Activated CD4-positive, alpha-beta T cell treated with anti-CD3 and anti-CD28 coated beads, Interleukin-2, amount 10 ng/mL, durations not matched to agents 7 days and 5 days (primary cell): ENCODE data around the gene RELCH. TPM values are rescaled to one million over a fixed set of nuclear protein-coding genes. Genes with fewer than 3 reads are reported as not detected.

Experiments used
- CTCF ChIA-PET: fragments of 350-600 bp; sonication (Branson Sonifier 250); formaldehyde crosslinking; loops from one replicate; lab custom pipeline; 2021; ENCODE audit warnings: antibody characterized with exemption; lab: Charles Lee
- POLR2A ChIA-PET: fragments of 350-600 bp; sonication (Branson Sonifier 250); formaldehyde crosslinking; loops from one replicate; lab custom pipeline; 2021; ENCODE audit warnings: antibody characterized with exemption; lab: Charles Lee
- DNase-seq: peaks from one replicate; pipeline ENCODE4 v3.0.0-alpha.2; 2020
- H3K27ac Mint-ChIP-seq: one replicate; pipeline ENCODE4 v1.8.0; 2021; ENCODE audit warnings: mild to moderate bottlenecking, moderate library complexity, mixed read lengths
- H3K27me3 Mint-ChIP-seq: one replicate; pipeline ENCODE4 v1.8.0; 2021; ENCODE audit warnings: mixed read lengths
- H3K36me3 Mint-ChIP-seq: one replicate; pipeline ENCODE4 v1.8.0; 2021; ENCODE audit warnings: low read depth, mixed read lengths
- H3K4me1 Mint-ChIP-seq: one replicate; pipeline ENCODE4 v1.8.0; 2021; ENCODE audit warnings: mixed read lengths
- H3K4me3 Mint-ChIP-seq: one replicate; pipeline ENCODE4 v1.8.0; 2021; ENCODE audit warnings: mild to moderate bottlenecking, moderate library complexity, mixed read lengths
- H3K9me3 Mint-ChIP-seq: one replicate; pipeline ENCODE4 v1.8.0; 2021; ENCODE audit warnings: mixed read lengths
- total RNA-seq, 2 experiments: library from RNA; stranded (reverse); gene quantifications; one replicate each; pipeline ENCODE4 v1.2.3, GENCODE V29; 2021

RELCH gene
- total RNA-seq, 2 experiments from 2014 or later = 41.7 to 46.3 TPM

GRCh38 chr18:62245177-62245576, 58.1 kb downstream of the RELCH start:
- DNase-seq = no peak
- H3K4me3 Mint-ChIP-seq = no peak overlapping the region
- H3K4me1 Mint-ChIP-seq = no peaks in the 10 kb centered on the region
- no peaks in the 10 kb centered on the region for H3K9me3 Mint-ChIP-seq
- POLR2A ChIA-PET = no interaction called here
- H3K27me3 Mint-ChIP-seq = no peaks in the 10 kb centered on the region
- CTCF ChIA-PET = no interaction called here
- H3K27ac Mint-ChIP-seq = no peak overlapping the region
- peaks cover 12% of the 10 kb centered on the region for H3K36me3 Mint-ChIP-seq

GRCh38 chr18:62245699-62246098, 58.6 kb downstream of the RELCH start:
- Mint-ChIP-seq H3K27me3 (no peaks in the 10 kb centered on the region), H3K36me3 (peaks cover 12% of the 10 kb centered on the region), H3K9me3 (no peaks in the 10 kb centered on the region), H3K4me3 (no peak overlapping the region), H3K27ac (no peak overlapping the region), H3K4me1 (no peaks in the 10 kb centered on the region)
- ChIA-PET CTCF (interaction anchor here (1.2 kb wide), 1 partner anchor 62 kb away, joined by 3 read pairs; no protein-coding TSS in a partner anchor), POLR2A (no interaction called here)
- DNase-seq = no peak

GRCh38 chr18:62248313-62248712, 61.3 kb downstream of the RELCH start:
- ChIA-PET CTCF (interaction anchor here (0.8 to 1.7 kb wide), 3 partner anchors 17 to 70 kb away, joined by 3 to 4 read pairs (median 3); no protein-coding TSS in a partner anchor), POLR2A (interaction anchor here (0.7 kb wide), 1 partner anchor 59 kb away, joined by 10 read pairs; no protein-coding TSS in a partner anchor)
- Mint-ChIP-seq H3K9me3 (no peaks in the 10 kb centered on the region), H3K4me1 (no peaks in the 10 kb centered on the region), H3K4me3 (no peak overlapping the region), H3K27me3 (no peaks in the 10 kb centered on the region), H3K36me3 (peaks cover 11% of the 10 kb centered on the region), H3K27ac (no peak overlapping the region)
- DNase-seq = no peak

- H3K36me3 Mint-ChIP-seq = peaks cover 9% of the 10 kb centered on the region
- no peaks in the 10 kb centered on the region for H3K9me3 Mint-ChIP-seq
- H3K4me3 Mint-ChIP-seq = no peak overlapping the region
- ChIA-PET POLR2A (no interaction called here), CTCF (interaction anchor here (0.5 to 1.7 kb wide), 4 partner anchors 16 to 90 kb away, joined by 3 to 4 read pairs (median 3); no protein-coding TSS in a partner anchor)
- no peaks in the 10 kb centered on the region for H3K4me1 Mint-ChIP-seq
- DNase-seq = peak; percentile 82
- no peak overlapping the region for H3K27ac Mint-ChIP-seq
- no peaks in the 10 kb centered on the region for H3K27me3 Mint-ChIP-seq
Observed at GRCh38 chr18:62249478-62250097, 62.5 kb downstream of the RELCH start.

- no peak overlapping the region for H3K4me3 Mint-ChIP-seq
- ChIA-PET POLR2A (no interaction called here), CTCF (interaction anchor here (0.7 kb wide), 1 partner anchor 89 kb away, joined by 3 read pairs; no protein-coding TSS in a partner anchor)
- DNase-seq = no peak
- H3K9me3 Mint-ChIP-seq = no peaks in the 10 kb centered on the region
- no peak overlapping the region for H3K27ac Mint-ChIP-seq
- H3K27me3 Mint-ChIP-seq = no peaks in the 10 kb centered on the region
- H3K4me1 Mint-ChIP-seq = no peaks in the 10 kb centered on the region
- H3K36me3 Mint-ChIP-seq = peaks cover 10% of the 10 kb centered on the region
Observed at GRCh38 chr18:62250475-62250874, 63.4 kb downstream of the RELCH start.

- CTCF ChIA-PET = interaction anchor here (0.7 kb wide), 1 partner anchor 976 kb away, joined by 3 read pairs; no protein-coding TSS in a partner anchor
- H3K4me1 Mint-ChIP-seq = peaks cover 1% of the 10 kb centered on the region
- H3K36me3 Mint-ChIP-seq = peaks cover 40% of the 10 kb centered on the region
- H3K27me3 Mint-ChIP-seq = no peaks in the 10 kb centered on the region
- DNase-seq = no peak
- H3K4me3 Mint-ChIP-seq = no peak overlapping the region
- H3K27ac Mint-ChIP-seq = no peak overlapping the region
- H3K9me3 Mint-ChIP-seq = no peaks in the 10 kb centered on the region
- POLR2A ChIA-PET = no interaction called here
Observed at GRCh38 chr18:62258093-62258492, 71.0 kb downstream of the RELCH start.

GRCh38 chr18:62258616-62259015, 71.6 kb downstream of the RELCH start:
- Mint-ChIP-seq H3K9me3 (no peaks in the 10 kb centered on the region), H3K4me1 (peaks cover 1% of the 10 kb centered on the region), H3K4me3 (no peak overlapping the region), H3K27ac (no peak overlapping the region), H3K27me3 (no peaks in the 10 kb centered on the region), H3K36me3 (peaks cover 40% of the 10 kb centered on the region)
- ChIA-PET POLR2A (no interaction called here), CTCF (no interaction called here)
- no peak for DNase-seq

GRCh38 chr18:62262061-62262460, 75.0 kb downstream of the RELCH start:
- peaks cover 45% of the 10 kb centered on the region for H3K36me3 Mint-ChIP-seq
- peaks cover 7% of the 10 kb centered on the region for H3K4me1 Mint-ChIP-seq
- no peaks in the 10 kb centered on the region for H3K27me3 Mint-ChIP-seq
- no peak overlapping the region for H3K4me3 Mint-ChIP-seq
- CTCF ChIA-PET = interaction anchor here (1.3 to 1.4 kb wide), 2 partner anchors 31 to 62 kb away, joined by 3 to 5 read pairs; no protein-coding TSS in a partner anchor
- no peak for DNase-seq
- no peaks in the 10 kb centered on the region for H3K9me3 Mint-ChIP-seq
- no peak overlapping the region for H3K27ac Mint-ChIP-seq
- POLR2A ChIA-PET = no interaction called here

- Mint-ChIP-seq H3K27me3 (no peaks in the 10 kb centered on the region), H3K4me1 (peaks cover 6% of the 10 kb centered on the region), H3K4me3 (no peak overlapping the region), H3K36me3 (peaks cover 33% of the 10 kb centered on the region), H3K27ac (no peak overlapping the region), H3K9me3 (no peaks in the 10 kb centered on the region)
- CTCF ChIA-PET = interaction anchor here (0.9 to 1.0 kb wide), 2 partner anchors 16 to 322 kb away, joined by 3 to 4 read pairs; no protein-coding TSS in a partner anchor
- DNase-seq = no peak
- POLR2A ChIA-PET = no interaction called here
Observed at GRCh38 chr18:62264984-62265383, 77.9 kb downstream of the RELCH start.

GRCh38 chr18:62277045-62277444, 90.0 kb downstream of the RELCH start:
- Mint-ChIP-seq H3K9me3 (no peaks in the 10 kb centered on the region), H3K4me1 (peaks cover 13% of the 10 kb centered on the region), H3K4me3 (no peak overlapping the region), H3K27ac (no peak overlapping the region), H3K27me3 (no peaks in the 10 kb centered on the region), H3K36me3 (peaks cover 32% of the 10 kb centered on the region)
- CTCF ChIA-PET = no interaction called here
- POLR2A ChIA-PET = no interaction called here
- DNase-seq = no peak

- peaks cover 49% of the 10 kb centered on the region for H3K36me3 Mint-ChIP-seq
- ChIA-PET CTCF (interaction anchor here (1.1 kb wide), 1 partner anchor 19 kb away, joined by 3 read pairs; no protein-coding TSS in a partner anchor), POLR2A (no interaction called here)
- H3K4me3 Mint-ChIP-seq = no peak overlapping the region
- no peak overlapping the region for H3K27ac Mint-ChIP-seq
- no peak for DNase-seq
- H3K27me3 Mint-ChIP-seq = no peaks in the 10 kb centered on the region
- peaks cover 13% of the 10 kb centered on the region for H3K4me1 Mint-ChIP-seq
- H3K9me3 Mint-ChIP-seq = no peaks in the 10 kb centered on the region
Observed at GRCh38 chr18:62279561-62279960, 92.5 kb downstream of the RELCH start.

GRCh38 chr18:62280058-62280457, 93.0 kb downstream of the RELCH start:
- POLR2A ChIA-PET = no interaction called here
- Mint-ChIP-seq H3K27me3 (no peaks in the 10 kb centered on the region), H3K27ac (no peak overlapping the region), H3K36me3 (peaks cover 52% of the 10 kb centered on the region), H3K4me1 (peaks cover 13% of the 10 kb centered on the region), H3K4me3 (no peak overlapping the region), H3K9me3 (no peaks in the 10 kb centered on the region)
- no peak for DNase-seq
- CTCF ChIA-PET = interaction anchor here (1.1 kb wide), 1 partner anchor 18 kb away, joined by 3 read pairs; no protein-coding TSS in a partner anchor

GRCh38 chr18:62280786-62281185, 93.7 kb downstream of the RELCH start:
- Mint-ChIP-seq H3K9me3 (no peaks in the 10 kb centered on the region), H3K27me3 (no peaks in the 10 kb centered on the region), H3K27ac (no peak overlapping the region), H3K4me1 (peaks cover 13% of the 10 kb centered on the region), H3K36me3 (peaks cover 57% of the 10 kb centered on the region), H3K4me3 (no peak overlapping the region)
- CTCF ChIA-PET = interaction anchor here (0.8 kb wide), 1 partner anchor 12 kb away, joined by 3 read pairs; no protein-coding TSS in a partner anchor
- no peak for DNase-seq
- POLR2A ChIA-PET = no interaction called here
